Hepatocyte (in vitro differentiated cells): ENCODE data around the gene CD81. TPM values are rescaled to one million over a fixed set of nuclear protein-coding genes. Genes with fewer than 3 reads are reported as not detected.

Experiments
- DNase-seq: peaks from one replicate; pipeline ENCODE4 v3.0.0-alpha.2; 2016; ENCODE audit warnings: low spot score
- H2AFZ ChIP-seq: fragments of 200-600 bp; sonication (generic); 2 replicates; pipeline ENCODE4 v1.6.0; 2016; ENCODE audit warnings: antibody characterized with exemption, mild to moderate bottlenecking
- H3K27ac ChIP-seq: fragments of 200-600 bp; sonication (generic); 2 replicates; pipeline ENCODE4 v1.5.1; 2016; ENCODE audit warnings: mild to moderate bottlenecking
- H3K27me3 ChIP-seq: fragments of 200-600 bp; sonication (generic); 2 replicates; pipeline ENCODE4 v1.6.1; 2016
- H3K36me3 ChIP-seq: fragments of 200-600 bp; sonication (generic); replicated peaks from 2 replicates; pipeline ENCODE4 v1.5.1; 2016; ENCODE audit warnings: low read depth; ENCODE audit not compliant: insufficient read depth
- H3K4me1 ChIP-seq: fragments of 200-600 bp; sonication (generic); 2 replicates; pipeline ENCODE4 v1.5.1; 2016; ENCODE audit warnings: mild to moderate bottlenecking, moderate library complexity; ENCODE audit not compliant: insufficient read depth
- H3K4me2 ChIP-seq: fragments of 200-600 bp; sonication (generic); 2 replicates; pipeline ENCODE4 v1.6.0; 2016
- H3K4me3 ChIP-seq: fragments of 200-600 bp; sonication (generic); 2 replicates; pipeline ENCODE4 v1.5.1; 2016; ENCODE audit warnings: mild to moderate bottlenecking
- H3K79me2 ChIP-seq: fragments of 200-600 bp; sonication (generic); 2 replicates; pipeline ENCODE4 v1.6.0; 2017; ENCODE audit warnings: mild to moderate bottlenecking
- H3K9me2 ChIP-seq: fragments of 200-600 bp; sonication (generic); replicated peaks from 2 replicates; pipeline ENCODE4 v1.6.0; 2017; ENCODE audit warnings: mild to moderate bottlenecking; ENCODE audit not compliant: insufficient read depth
- H3K9me3 ChIP-seq: fragments of 200-600 bp; sonication (generic); 2 replicates; pipeline ENCODE4 v1.5.1; 2016; ENCODE audit warnings: low read depth, mild to moderate bottlenecking
- H4K20me1 ChIP-seq: fragments of 200-600 bp; sonication (generic); 2 replicates; pipeline ENCODE4 v1.6.0; 2016; ENCODE audit warnings: mild to moderate bottlenecking; ENCODE audit not compliant: insufficient read depth, poor library complexity, severe bottlenecking
- EZH2 ChIP-seq: fragments of 200-600 bp; sonication (generic); IDR thresholded peaks from 2 replicates; pipeline ENCODE4 v1.6.1; 2016; ENCODE audit warnings: antibody characterized with exemption, mild to moderate bottlenecking, borderline replicate concordance
- EZH2phosphoT487 ChIP-seq: fragments of 200-600 bp; sonication (generic); IDR thresholded peaks from one replicate; pipeline ENCODE4 v1.6.1; 2018; ENCODE audit warnings: antibody characterized with exemption, mild to moderate bottlenecking, low read depth, moderate library complexity; ENCODE audit not compliant: unreplicated experiment, severe bottlenecking
- WGBS: methylation state at CpG from one replicate; pipeline ENCODE4 v1.1.6; 2016; ENCODE audit warnings: low lambda C conversion rate; ENCODE audit errors: missing lambda C conversion rate; 5-methylcytosine and 5-hydroxymethylcytosine counted together
- polyA plus RNA-seq: library from polyadenylated mRNA; unstranded; fragments of >200 nt; fragmentation: Nextera tagmentation; extraction: Ambion mirVana; gene quantifications from 2 replicates; pipeline ENCODE4 v1.2.1, GENCODE V29; 2016
- total RNA-seq: library from RNA; depleted of rRNA; stranded (reverse); fragments of >200 nt; gene quantifications from 2 replicates; pipeline ENCODE4 v1.2.3, GENCODE V29; 2014
- TF ChIP-seq, protein P1 (sequence below): fragments of 200-600 bp; sonication (generic); IDR thresholded peaks from 2 replicates; pipeline ENCODE4 v1.5.1; 2016; ENCODE audit warnings: antibody characterized with exemption, mild to moderate bottlenecking; ENCODE audit not compliant: poor library complexity

CD81 gene
- total and polyA plus RNA-seq, 2 experiments from 2014 or later = 233 to 472 TPM

GRCh38 chr11:2426221-2426620 lies 49.1 kb downstream of the CD81 start:
- Histone ChIP-seq H3K79me2 (no peaks in the 10 kb centered on the region), H4K20me1 (no peaks in the 10 kb centered on the region), H3K4me3 (no peak overlapping the region), H3K27me3 (no peaks in the 10 kb centered on the region), H3K4me2 (no peak overlapping the region), H2AFZ (no peak overlapping the region), H3K9me2 (no peaks in the 10 kb centered on the region), H3K36me3 (no peaks in the 10 kb centered on the region), H3K27ac (no peak overlapping the region), H3K9me3 (no peaks in the 10 kb centered on the region), H3K4me1 (no peaks in the 10 kb centered on the region)
- 86% methylated on average over 8 of the region's 13 CpGs for WGBS
- TF ChIP-seq, protein P1, sequence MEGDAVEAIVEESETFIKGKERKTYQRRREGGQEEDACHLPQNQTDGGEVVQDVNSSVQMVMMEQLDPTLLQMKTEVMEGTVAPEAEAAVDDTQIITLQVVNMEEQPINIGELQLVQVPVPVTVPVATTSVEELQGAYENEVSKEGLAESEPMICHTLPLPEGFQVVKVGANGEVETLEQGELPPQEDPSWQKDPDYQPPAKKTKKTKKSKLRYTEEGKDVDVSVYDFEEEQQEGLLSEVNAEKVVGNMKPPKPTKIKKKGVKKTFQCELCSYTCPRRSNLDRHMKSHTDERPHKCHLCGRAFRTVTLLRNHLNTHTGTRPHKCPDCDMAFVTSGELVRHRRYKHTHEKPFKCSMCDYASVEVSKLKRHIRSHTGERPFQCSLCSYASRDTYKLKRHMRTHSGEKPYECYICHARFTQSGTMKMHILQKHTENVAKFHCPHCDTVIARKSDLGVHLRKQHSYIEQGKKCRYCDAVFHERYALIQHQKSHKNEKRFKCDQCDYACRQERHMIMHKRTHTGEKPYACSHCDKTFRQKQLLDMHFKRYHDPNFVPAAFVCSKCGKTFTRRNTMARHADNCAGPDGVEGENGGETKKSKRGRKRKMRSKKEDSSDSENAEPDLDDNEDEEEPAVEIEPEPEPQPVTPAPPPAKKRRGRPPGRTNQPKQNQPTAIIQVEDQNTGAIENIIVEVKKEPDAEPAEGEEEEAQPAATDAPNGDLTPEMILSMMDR = no peak
- no peak for TF ChIP-seq EZH2
- no peak for TF ChIP-seq EZH2phosphoT487
- DNase-seq = no peak

GRCh38 chr11:2426826-2427521 lies 49.9 kb downstream of the CD81 start:
- Histone ChIP-seq H3K9me2 (no peaks in the 10 kb centered on the region), H3K9me3 (no peaks in the 10 kb centered on the region), H3K79me2 (no peaks in the 10 kb centered on the region), H2AFZ (no peak overlapping the region), H3K4me1 (no peaks in the 10 kb centered on the region), H3K27me3 (no peaks in the 10 kb centered on the region), H3K36me3 (no peaks in the 10 kb centered on the region), H3K4me2 (no peak overlapping the region), H3K27ac (no peak overlapping the region), H3K4me3 (no peak overlapping the region), H4K20me1 (no peaks in the 10 kb centered on the region)
- TF ChIP-seq, protein P1 = no peak
- no peak for TF ChIP-seq EZH2
- TF ChIP-seq EZH2phosphoT487 = no peak
- no peak for DNase-seq
- 91% methylated on average over 14 of the region's 14 CpGs for WGBS

GRCh38 chr11:2427721-2428321 lies 50.7 kb downstream of the CD81 start:
- Histone ChIP-seq H3K36me3 (no peaks in the 10 kb centered on the region), H3K4me2 (no peak overlapping the region), H3K79me2 (no peaks in the 10 kb centered on the region), H3K27ac (no peak overlapping the region), H4K20me1 (no peaks in the 10 kb centered on the region), H3K4me3 (no peak overlapping the region), H2AFZ (no peak overlapping the region), H3K9me3 (no peaks in the 10 kb centered on the region), H3K27me3 (no peaks in the 10 kb centered on the region), H3K9me2 (no peaks in the 10 kb centered on the region), H3K4me1 (no peaks in the 10 kb centered on the region)
- WGBS = 79% methylated on average over 12 of the region's 12 CpGs
- no peak for DNase-seq
- TF ChIP-seq EZH2phosphoT487 (no peak), EZH2 (no peak)
- TF ChIP-seq, protein P1 = no peak
